SIG-M5 treated with dmso at 0.1 percent for 504 hours (cell line): ENCODE measurements around the gene DNAJB8.

ENCODE experiments used
- DNase-seq: peaks from one replicate; lab custom pipeline; 2025; ENCODE audit not compliant: unreplicated experiment; lab: John Stamatoyannopoulos, UW

The DNAJB8 gene

DNA sequence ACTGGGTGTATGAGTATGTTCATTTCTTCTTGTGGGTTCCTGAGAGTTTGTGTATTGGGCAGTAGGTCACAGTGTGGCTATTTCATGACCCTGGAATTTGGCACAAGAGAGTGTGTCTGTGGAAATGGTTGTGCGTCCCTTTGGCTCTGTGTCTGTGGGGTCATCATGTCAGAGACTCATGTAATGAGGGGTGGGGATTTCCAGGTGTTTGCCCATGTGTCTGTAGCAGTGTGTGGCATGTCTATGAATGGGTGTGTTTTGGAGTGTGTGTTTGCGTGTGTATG, 27.6 kb upstream of the DNAJB8 start:
- DNase-seq: no peak

DNA sequence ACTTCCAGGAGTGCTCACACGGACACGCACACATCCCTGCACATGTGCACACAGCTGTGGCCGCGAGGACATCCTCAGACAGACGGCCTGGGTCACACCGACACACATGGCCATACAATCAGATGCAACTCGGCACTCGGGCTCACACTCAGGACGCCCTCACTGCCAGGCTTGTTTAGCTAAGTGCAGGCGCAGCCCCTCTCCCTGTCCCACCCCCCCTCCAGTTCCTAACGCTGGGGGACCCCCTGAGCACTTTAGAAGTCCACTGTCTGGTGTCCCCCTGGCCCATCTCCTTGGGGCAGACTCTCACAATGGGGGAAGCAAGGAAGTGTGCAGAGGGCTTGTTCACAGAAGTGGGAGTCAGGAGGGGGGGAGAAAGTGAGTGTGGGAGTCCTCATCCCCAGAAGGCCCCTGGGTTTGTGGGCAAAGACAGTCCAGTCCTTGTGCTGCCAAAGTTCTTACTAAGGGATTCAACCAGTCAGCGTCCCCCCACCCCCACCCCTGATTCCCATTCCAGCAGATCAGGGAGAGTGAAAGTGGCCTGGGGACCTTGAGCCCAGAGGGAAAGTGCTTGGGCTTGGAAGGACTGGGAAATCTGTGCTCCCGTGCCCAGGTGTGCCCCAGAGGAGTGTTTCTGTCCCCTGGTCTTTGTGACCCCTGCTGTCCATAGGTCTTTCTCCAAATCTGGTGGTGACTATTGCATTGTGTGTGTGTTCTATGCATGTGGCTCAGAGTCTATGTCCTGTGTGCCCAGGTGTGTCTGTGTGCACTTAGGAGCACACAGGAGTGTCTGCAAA, 27.1 kb upstream of the DNAJB8 start:
- no peak for DNase-seq

DNA sequence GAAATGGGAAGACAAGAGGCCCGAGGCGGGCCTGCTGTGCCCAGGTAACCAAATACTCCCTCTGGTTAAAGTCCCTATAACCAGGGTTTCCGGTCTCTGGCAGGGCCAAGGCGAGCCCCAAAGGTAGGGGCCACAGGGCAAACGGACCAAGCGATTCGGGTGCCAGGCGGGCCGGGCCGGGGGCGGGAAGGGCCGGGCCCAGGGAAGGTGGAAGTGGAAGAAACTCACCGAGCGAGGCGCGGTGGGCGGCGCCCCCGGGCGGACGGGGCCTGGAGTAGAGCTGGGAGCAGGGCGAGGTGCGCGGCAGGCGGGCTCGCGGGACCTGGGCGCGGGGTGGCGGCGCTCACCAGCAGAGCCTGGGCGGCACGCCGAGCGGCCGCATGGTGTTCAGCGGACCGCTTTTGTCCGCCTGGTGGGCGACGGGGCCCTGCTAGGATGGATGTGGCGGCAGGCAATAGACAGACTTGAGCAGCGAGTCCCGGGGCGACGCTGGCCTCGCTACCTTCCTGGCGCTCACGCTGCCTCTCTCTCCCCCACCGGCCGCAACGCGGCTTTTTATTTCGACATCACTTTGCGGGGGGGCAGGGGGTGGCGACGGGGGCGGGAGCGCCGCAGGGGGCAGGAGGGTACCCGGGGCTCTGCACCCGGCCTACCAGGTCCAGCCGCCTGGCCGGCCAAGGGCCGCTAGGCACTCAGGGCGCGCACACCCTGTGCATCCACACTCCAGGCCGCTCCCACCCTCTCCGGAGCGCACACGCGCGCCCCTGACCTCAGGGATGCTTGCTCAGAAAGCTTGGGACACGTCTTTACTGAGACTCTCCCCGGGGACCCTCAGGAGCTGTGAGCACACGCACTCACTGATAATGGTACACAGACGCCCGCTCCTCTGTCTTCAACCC, 26.2 kb upstream of the DNAJB8 start, which contains the start of gene GATA2:
Gene GATA2 (minus strand): TSS at position 531 of the 899 bp plus-strand sequence. CDS start 6,170 bp downstream, outside the sequence.
- DNase-seq: no peak

DNA sequence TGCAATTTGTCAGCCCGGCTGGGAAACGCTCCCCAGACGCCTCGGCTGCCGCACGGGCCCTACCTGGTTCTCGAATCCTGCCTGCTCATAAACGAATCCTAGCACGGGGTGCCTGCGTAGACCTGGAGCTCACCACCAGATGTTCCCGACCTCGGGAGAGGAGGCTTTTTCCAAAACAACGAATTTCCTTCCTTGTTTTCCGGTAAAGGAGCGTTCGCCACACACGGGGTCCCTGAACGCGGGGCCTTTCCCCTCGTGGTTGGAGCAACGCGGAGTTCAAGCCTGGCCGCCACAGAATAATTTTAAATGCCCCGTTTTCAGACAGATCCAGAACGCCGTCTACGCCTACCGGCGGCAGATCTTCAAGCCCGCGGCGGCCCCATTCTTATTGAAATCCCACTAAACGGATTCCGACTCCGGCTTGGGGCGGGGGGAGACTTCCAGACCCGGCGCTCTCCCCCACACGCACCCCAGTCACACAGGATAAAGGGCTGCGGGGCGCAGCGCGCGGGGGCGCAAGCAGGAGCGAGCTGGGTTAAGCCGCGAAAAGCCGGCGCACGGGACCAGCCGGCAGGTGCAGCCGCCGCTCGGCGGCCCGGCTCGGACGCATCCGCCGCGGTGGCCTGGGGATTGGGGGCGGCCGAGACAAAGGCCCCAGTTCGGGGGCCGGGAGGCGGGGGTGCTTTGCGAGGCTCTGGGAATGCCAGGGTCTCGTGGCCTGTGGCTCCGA, 25.4 kb upstream of the DNAJB8 start:
- no peak for DNase-seq

DNA sequence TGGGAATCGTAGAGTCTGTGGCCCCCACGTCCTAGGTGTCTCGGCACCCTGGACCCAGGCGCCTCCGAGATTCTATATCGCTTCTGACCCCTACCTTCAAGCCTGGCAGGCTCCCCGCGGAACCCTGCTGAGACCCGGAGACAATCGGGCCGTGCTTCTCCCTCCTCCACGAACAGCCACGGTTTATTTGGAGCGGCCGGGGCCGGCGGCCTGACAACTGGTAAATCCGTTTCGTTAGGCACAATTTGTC, 24.9 kb upstream of the DNAJB8 start:
- no peak for DNase-seq

GRCh38 chr3:128490915-128491690, 24.4 kb upstream of the DNAJB8 start:
- DNase-seq: no peak

GRCh38 chr3:128490650-128490914, 23.9 kb upstream of the DNAJB8 start:
- no peak for DNase-seq

DNA sequence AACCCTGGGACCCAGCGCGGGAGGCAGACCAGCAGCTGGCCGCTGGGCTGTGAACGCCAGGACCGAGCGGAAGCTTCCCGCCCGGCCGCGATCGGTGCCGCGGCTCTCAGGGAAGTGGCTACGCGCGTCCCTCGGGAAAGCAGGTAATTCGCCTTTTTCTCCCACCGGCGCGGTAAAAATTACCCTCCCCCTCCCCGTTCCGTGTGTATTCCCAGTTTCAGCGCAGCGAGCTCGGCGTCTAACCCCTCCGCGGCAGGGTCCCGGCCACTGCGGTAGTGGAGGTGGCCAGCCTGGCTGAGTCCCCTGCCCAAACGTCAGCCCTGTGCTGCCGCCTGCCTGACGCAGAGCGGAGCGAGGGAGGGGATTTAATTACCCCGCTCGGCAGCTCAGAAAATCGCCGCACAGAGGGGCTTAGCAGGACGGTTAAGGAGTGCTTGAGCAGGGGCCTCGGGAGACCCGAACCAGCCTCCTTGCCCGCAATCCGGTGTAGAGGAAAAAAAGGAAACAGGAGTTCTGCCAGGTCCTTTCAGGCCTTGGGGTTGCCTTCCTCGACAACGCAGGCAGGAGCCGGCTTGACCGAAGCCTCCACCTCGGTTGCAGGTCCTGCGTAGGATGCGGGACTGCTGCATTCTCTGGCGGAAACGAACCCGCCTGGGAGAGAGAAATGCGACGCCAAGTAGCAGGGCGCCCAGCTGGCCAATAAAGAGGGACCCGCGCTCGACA, 23.4 kb upstream of the DNAJB8 start:
- DNase-seq: no peak

GRCh38 chr3:128489674-128489926, 22.9 kb upstream of the DNAJB8 start:
- DNase-seq: no peak

- peak; percentile 22 for DNase-seq
Measured at GRCh38 chr3:128488991-128489673, 22.4 kb upstream of the DNAJB8 start.

DNA sequence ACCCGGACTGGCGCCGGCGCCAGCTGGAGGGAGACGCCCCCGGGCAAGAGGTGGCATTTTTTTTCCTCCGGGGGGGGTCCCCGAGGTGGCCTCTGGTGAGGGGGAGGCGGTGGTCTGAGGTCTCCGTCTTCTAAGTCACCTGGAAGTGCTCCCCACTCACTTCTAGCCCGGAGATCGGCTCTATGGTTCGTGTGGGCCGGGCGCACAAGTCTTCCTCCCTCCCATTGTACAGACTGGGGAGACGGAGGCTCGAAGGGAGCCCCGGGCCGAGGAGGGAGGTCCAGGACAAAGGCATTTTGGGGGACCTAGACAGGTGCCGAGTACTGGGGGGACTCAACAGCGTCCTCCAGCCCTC, 21.9 kb upstream of the DNAJB8 start:
- no peak for DNase-seq

DNA sequence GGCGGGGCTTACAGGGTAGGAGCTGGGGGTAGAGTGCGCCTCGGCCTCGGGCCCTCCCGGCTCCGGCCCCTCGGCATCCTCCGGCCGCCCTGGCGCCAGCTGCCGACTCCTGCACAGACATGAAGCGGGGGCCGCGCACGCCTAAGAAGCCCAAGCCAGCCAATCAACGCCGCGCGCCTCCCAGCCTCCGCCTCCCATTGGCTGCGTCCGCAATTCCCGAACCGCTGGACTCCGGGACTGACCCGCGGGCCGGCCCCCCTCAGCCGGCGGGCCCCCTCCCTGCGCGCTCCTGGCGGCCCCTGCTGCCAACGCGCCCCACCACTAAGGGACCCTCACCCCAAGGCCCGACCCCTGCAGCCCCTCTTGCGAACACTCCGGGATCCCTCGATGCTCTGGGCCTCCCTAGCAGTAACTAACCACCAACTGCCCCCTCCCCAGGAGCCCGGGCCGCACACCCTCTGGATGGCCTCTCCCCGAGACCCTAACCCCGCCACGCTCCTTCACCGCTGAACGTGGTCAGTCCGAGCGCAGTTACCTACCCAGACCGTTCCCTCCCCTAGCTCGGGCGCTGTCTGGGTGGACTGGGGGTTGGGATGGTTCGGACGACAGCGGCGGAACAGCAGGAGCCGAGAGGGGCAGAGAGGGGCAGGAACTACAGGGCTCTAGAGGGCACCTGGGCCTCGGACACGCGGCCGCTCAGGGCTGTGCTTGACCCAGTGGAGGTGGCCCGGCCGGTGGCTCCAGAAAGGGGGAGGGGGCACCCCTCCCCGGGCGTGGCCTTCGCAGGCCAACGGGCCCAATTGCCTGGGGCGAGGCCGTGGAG, 21.3 kb upstream of the DNAJB8 start:
- DNase-seq: peak; percentile 63

GRCh38 chr3:128487538-128487812, 20.8 kb upstream of the DNAJB8 start:
- DNase-seq: no peak

DNA sequence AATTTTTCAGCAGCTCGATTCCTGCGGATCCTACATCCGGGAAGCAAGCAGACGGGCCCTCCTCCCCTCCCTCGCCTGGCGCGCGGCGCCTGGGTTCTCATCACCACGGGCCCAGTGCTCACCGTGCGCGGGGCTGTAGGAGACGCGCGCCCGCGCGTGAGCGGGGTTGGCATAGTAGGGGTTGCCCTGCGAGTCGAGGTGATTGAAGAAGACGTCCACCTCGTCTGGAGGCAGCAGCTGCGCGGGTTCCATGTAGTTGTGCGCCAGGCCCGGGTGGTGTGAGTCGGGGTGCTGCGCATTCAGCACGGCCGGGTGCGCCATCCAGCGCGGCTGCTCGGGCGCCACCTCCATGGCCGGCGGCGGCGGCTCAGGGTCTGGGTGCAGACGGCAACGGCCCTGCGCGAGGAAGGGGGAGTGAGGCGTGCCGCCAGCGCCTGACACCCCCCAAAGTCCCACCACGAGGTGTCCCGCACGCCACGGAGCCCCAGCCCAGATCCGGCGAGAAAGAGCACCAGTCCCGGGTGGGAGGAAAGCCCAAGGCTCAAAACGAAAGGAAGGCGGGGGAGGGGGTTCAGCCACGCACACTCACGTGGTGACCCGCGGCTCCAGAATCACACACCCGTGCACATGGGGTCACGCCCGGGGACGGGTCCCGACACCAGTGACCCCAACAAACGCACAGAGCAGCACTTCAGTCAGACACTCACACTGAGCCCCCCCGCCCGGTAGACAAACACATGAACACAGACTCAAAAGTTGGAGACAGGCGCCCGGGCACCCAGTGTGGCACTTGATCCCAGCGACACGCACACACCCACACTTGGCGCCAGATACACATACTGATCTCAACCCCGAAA, 20.2 kb upstream of the DNAJB8 start:
- no peak for DNase-seq

DNA sequence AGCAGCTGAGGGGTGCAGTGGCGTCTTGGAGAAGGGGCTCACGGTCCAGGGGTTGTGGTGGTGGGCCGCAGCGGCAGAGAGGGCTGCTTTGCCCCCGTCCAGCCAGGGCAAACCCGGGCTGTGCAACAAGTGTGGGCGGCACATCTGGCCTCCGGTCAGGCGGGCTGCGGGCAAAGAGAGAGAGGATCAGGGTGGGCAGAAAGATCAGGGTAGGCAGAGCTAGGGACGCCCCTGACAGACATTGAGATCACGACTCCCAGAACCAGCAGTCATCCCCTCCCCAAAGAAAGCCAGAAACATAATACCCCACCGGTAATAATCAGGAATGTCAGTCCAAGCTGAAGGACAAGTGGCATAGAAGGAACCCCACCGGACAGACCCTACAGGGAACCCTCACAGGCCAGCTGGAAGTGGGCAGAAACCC, 19.5 kb upstream of the DNAJB8 start:
- DNase-seq: no peak

- no peak for DNase-seq
Measured at GRCh38 chr3:128485282-128486204, 18.9 kb upstream of the DNAJB8 start.

DNA sequence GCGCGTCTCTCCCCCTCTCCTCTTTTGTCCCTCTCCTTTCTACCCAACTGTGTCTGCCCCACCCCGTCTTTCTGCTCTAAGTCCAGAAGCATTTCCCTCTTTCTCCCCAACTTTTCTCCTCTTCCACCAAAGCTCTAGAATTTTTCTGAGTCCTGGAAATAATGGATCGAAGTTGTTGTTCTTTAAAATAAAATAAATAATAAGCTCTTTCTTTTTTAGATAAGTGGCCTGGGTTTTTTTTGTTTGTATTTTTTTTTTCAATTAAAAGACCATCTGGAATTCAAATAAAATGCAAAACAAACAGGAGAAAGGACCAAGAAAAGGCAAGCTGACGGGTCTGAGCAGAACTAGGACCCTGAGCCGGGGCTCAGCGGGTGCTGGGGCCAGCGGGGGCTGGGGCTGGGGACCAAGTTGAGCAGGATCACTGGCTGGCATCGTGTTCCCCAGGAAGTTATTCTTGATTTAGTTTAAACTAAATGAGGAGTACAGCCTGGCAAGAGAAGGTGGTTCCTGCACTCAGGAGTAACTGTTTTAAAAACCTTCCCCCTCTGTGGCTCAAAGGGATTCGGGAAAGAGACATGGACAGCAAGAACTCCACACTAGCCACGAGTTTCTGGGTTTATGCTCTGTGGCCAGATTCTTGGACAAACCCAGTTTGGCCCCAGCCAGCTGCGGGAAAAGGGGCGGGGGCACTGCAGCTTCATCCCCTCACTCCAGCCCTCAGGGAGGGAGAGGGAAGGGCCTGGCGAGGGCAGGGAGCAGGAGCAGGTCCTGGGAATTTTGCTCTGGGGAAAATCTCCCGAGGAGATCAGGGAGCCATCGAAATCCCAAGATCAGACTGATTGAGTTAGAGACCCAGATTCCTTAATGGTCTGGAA, 18.0 kb upstream of the DNAJB8 start:
- no peak for DNase-seq
